RWPE2 (cell line): ENCODE measurements around the gene SCD5.

Experiments
- ATAC-seq: fragments of 200-7000 bp; cut with Tn5 transposase; 3 replicates; pipeline ENCODE4 v1.9.1; 2021; ENCODE audit warnings: low read depth
- DNase-seq: peaks from one replicate; pipeline ENCODE4 v3.0.0-alpha.2; 2020; ENCODE audit warnings: low spot score
- H3K27ac ChIP-seq: fragments of 450-650 bp; 2 replicates; pipeline ENCODE4 v1.5.1; 2017; ENCODE audit warnings: mild to moderate bottlenecking; ENCODE audit not compliant: poor library complexity, severe bottlenecking
- H3K27me3 ChIP-seq: fragments of 250-450 bp; sonication (Bioruptor Pico); 2 replicates; pipeline ENCODE4 v1.5.1; 2021; ENCODE audit warnings: mild to moderate bottlenecking, moderate library complexity; ENCODE audit not compliant: insufficient read depth, poor library complexity, severe bottlenecking
- H3K36me3 ChIP-seq: fragments of 250-450 bp; sonication (Bioruptor Pico); 2 replicates; pipeline ENCODE4 v1.5.1; 2020; ENCODE audit warnings: low read depth, mild to moderate bottlenecking, moderate library complexity
- H3K4me1 ChIP-seq: fragments of 250-450 bp; sonication (Bioruptor Pico); 2 replicates; pipeline ENCODE4 v1.5.1; 2021; ENCODE audit warnings: mild to moderate bottlenecking, moderate library complexity; ENCODE audit not compliant: insufficient read depth, poor library complexity, severe bottlenecking
- H3K4me3 ChIP-seq: fragments of 250-450 bp; sonication (Bioruptor Pico); 2 replicates; pipeline ENCODE4 v1.5.1; 2021; ENCODE audit warnings: mild to moderate bottlenecking, moderate library complexity; ENCODE audit not compliant: severe bottlenecking
- H3K9me3 ChIP-seq: fragments of 250-450 bp; sonication (Bioruptor Pico); 2 replicates; pipeline ENCODE4 v1.5.1; 2021; ENCODE audit warnings: mild to moderate bottlenecking, moderate library complexity; ENCODE audit not compliant: severe bottlenecking
- CTCF ChIP-seq: fragments of 450-650 bp; IDR thresholded peaks from one replicate; pipeline ENCODE4 v1.5.1; 2017; ENCODE audit warnings: mild to moderate bottlenecking, moderate library complexity; ENCODE audit not compliant: poor library complexity, severe bottlenecking

The SCD5 gene

GRCh38 chr4:82746705-82747574 is 51.7 kb downstream of the SCD5 start:
- Histone ChIP-seq H3K27ac (no peak overlapping the region), H3K4me1 (peaks cover 11% of the 10 kb centered on the region), H3K27me3 (no peaks in the 10 kb centered on the region), H3K36me3 (no peaks in the 10 kb centered on the region), H3K9me3 (no peaks in the 10 kb centered on the region), H3K4me3 (no peak overlapping the region)
- no peak for TF ChIP-seq CTCF
- no peak for ATAC-seq
- no peak for DNase-seq

GRCh38 chr4:82745173-82745842 is 53.3 kb downstream of the SCD5 start:
- DNase-seq (no peak), ATAC-seq (peak; percentile 65)
- H3K27me3 ChIP-seq, result no peaks in the 10 kb centered on the region
- peaks cover 11% of the 10 kb centered on the region for H3K4me1 ChIP-seq
- no peak for TF ChIP-seq CTCF
- no peaks in the 10 kb centered on the region for H3K9me3 ChIP-seq
- no peak overlapping the region for H3K27ac ChIP-seq
- no peaks in the 10 kb centered on the region for H3K36me3 ChIP-seq
- no peak overlapping the region for H3K4me3 ChIP-seq

DNA sequence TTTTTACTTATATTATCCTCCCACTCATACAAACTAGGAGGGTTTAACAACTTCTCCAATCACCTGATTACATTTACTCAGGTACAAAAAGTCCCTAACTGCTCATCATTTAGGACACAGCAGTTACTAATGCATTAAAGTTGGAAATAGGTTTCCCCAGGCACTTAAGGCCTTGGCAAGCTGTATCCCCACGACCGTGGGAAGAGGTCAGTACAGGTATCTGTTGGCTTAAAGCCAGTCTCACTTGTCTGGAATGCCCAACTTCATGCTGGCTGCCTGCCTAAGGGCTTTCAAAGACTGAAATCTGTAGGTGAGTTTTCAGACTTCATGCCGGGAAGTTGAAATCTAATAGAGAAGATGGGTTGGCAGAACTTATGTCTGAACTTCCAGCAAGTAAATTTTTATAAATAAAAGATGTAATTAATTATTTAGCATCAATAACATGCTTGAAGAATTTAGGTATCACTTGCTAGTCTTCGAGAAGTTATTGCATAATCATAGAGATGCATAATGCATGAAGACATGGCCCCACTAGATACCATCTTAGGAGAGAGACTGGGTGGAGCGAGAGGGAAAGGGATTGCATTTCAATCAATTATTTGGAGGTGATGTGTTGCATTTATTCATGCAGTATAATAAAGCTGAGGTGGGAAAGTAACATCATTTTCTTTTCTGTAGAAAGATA is 54.2 kb downstream of the SCD5 start:
- no peak overlapping the region for H3K4me3 ChIP-seq
- DNase-seq, result no peak
- no peak for TF ChIP-seq CTCF
- peaks cover 11% of the 10 kb centered on the region for H3K4me1 ChIP-seq
- no peaks in the 10 kb centered on the region for H3K27me3 ChIP-seq
- no peaks in the 10 kb centered on the region for H3K36me3 ChIP-seq
- H3K9me3 ChIP-seq, result no peaks in the 10 kb centered on the region
- ATAC-seq, result peak; percentile 68
- H3K27ac ChIP-seq, result no peak overlapping the region

DNA sequence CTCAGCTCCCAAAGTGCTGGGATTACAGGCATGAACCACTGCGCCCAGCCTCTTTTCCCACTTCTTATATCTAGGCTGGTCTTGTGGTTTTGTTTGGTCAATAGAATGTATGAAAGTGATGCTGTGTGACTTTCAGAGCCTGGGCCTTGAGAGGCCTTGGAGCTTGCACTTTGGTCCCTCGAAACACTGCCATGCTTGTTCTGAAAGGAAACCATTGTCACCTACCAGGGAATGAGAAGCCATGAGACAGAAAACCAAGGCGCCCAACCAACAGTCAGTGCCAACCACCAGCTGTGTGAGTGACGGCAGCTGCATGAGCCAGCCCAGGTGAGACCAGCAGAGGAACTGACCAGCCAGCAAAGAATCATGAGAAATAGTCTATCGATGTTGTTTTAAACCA is 57.4 kb downstream of the SCD5 start:
- Histone ChIP-seq H3K4me3 (no peak overlapping the region), H3K27ac (no peak overlapping the region), H3K36me3 (no peaks in the 10 kb centered on the region), H3K27me3 (no peaks in the 10 kb centered on the region), H3K9me3 (no peaks in the 10 kb centered on the region), H3K4me1 (peaks cover 11% of the 10 kb centered on the region)
- TF ChIP-seq CTCF, result no peak
- no peak for ATAC-seq
- no peak for DNase-seq
